PC-9 (cell line): ENCODE measurements around the gene GH1. TPM values are rescaled to one million over a fixed set of nuclear protein-coding genes. Genes with fewer than 3 reads are reported as not detected.
A peak's percentile ranks its signal among the peaks of the same experiment; 100 is the strongest.
"Not testable (repeated sequence)": the region's sequence is repeated elsewhere in the genome, so short reads cannot be mapped to it uniquely, and the experiment has no call there.

ENCODE experiments used
- BruUV-seq: library from RNA; stranded (reverse); fragments of 400-500 nt; replicated peaks from 2 replicates; lab custom pipeline; 2021; lab: Mats Ljungman, UMichigan
- CTCF ChIA-PET: fragments of 300-600 bp; sonication (Branson Sonifier 250); formaldehyde crosslinking; loops from one replicate; lab custom pipeline; 2022; ENCODE audit warnings: antibody characterized with exemption; lab: Charles Lee
- POLR2A ChIA-PET: fragments of 300-600 bp; sonication (Branson Sonifier 250); formaldehyde crosslinking; loops from one replicate; lab custom pipeline; 2022; ENCODE audit warnings: antibody characterized with exemption; ENCODE audit not compliant: unreplicated experiment; lab: Charles Lee
- DNase-seq, 2 experiments: peaks; one replicate each; pipeline versions ENCODE4 v3.0.0 to v3.0.0-alpha.2; 2015 to 2022; ENCODE audit warnings: mixed read lengths in 1 of 2
- H2AFZ ChIP-seq: fragments of 200-600 bp; sonication (generic); 2 replicates; pipeline ENCODE4 v1.8.1; 2017; ENCODE audit warnings: antibody characterized with exemption
- H3F3A ChIP-seq: fragments of 200-600 bp; sonication (generic); 2 replicates; pipeline ENCODE4 v1.8.1; 2017; ENCODE audit warnings: antibody characterized with exemption, mild to moderate bottlenecking, low read depth; ENCODE audit not compliant: insufficient read depth
- H3K27ac ChIP-seq: fragments of 200-600 bp; sonication (generic); 2 replicates; pipeline ENCODE4 v1.6.1; 2016; ENCODE audit warnings: mixed run types
- H3K27me3 ChIP-seq: fragments of 200-600 bp; sonication (generic); 2 replicates; pipeline ENCODE4 v1.6.1; 2016; ENCODE audit warnings: low read depth, mixed run types; ENCODE audit not compliant: insufficient read depth
- H3K36me3 ChIP-seq: fragments of 200-600 bp; sonication (generic); 2 replicates; pipeline ENCODE4 v1.6.1; 2016; ENCODE audit warnings: low read depth, mixed run types
- H3K4me1 ChIP-seq: fragments of 200-600 bp; sonication (generic); replicated peaks from 2 replicates; pipeline ENCODE4 v1.6.1; 2016; ENCODE audit warnings: mixed run types; ENCODE audit not compliant: insufficient read depth
- H3K4me2 ChIP-seq: fragments of 200-600 bp; sonication (generic); 2 replicates; pipeline ENCODE4 v1.6.1; 2017; ENCODE audit warnings: mixed run types
- H3K4me3 ChIP-seq: fragments of 200-600 bp; sonication (generic); 2 replicates; pipeline ENCODE4 v1.6.1; 2016; ENCODE audit warnings: mixed run types
- H3K79me2 ChIP-seq: fragments of 200-600 bp; sonication (generic); 2 replicates; pipeline ENCODE4 v1.6.1; 2017; ENCODE audit warnings: low read depth, mixed run types
- H3K9me2 ChIP-seq: fragments of 200-600 bp; sonication (generic); 2 replicates; pipeline ENCODE4 v1.8.1; 2017; ENCODE audit warnings: mild to moderate bottlenecking; ENCODE audit not compliant: insufficient read depth
- H3K9me3 ChIP-seq: fragments of 200-600 bp; sonication (generic); 2 replicates; pipeline ENCODE4 v1.8.1; 2016; ENCODE audit warnings: low read depth; ENCODE audit not compliant: insufficient read depth
- H4K20me1 ChIP-seq: fragments of 200-600 bp; sonication (generic); 2 replicates; pipeline ENCODE4 v1.8.1; 2017; ENCODE audit not compliant: insufficient read depth
- EZH2 ChIP-seq: fragments of 200-600 bp; sonication (generic); IDR thresholded peaks from 2 replicates; pipeline ENCODE4 v1.8.0; 2017; ENCODE audit warnings: antibody characterized with exemption, low read depth
- intact Hi-C: fragments of 100-400 bp; cut with micrococcal nuclease; formaldehyde crosslinking; loops from one replicate; pipeline ENCODE4 v1.10.0; 2022; ENCODE audit not compliant: unreplicated experiment
- total RNA-seq: library from RNA; stranded (reverse); gene quantifications from 2 replicates; pipeline ENCODE4 v1.2.3, GENCODE V29; 2021
- TF ChIP-seq, protein P1 (sequence below): fragments of 200-600 bp; sonication (generic); conservative IDR thresholded peaks from 2 replicates; pipeline ENCODE4 v1.6.1; 2017; ENCODE audit warnings: mixed run types, antibody characterized with exemption, mild to moderate bottlenecking, moderate library complexity

The GH1 gene
- total RNA-seq, 1 experiment from 2014 or later: not detected

DNA sequence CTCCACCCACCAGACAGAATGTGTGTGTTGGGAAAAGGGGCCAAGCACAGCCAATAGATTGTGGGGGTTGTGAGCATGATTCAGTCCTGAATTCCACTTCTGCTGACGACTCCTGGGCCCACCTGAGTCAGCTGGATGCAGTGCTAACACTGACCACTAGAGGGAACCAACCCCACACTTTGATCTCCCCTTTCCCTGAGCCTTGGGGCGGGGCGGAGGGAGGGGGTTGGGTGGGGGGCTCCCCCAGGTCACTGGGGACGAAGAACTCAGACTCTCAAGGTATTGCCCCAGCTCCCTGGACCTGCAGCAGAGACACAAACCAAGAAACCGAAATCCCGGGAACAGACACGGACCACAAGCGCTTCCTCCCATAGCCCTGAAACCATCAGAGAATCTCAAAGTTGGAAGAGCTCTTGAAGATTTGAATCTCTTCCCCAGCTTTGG, 7.0 kb downstream of the GH1 start:
- H3K4me2 ChIP-seq: no peak overlapping the region
- no peak overlapping the region for H3K27ac ChIP-seq
- H4K20me1 ChIP-seq: no peaks in the 10 kb centered on the region
- H3K9me2 ChIP-seq: no peaks in the 10 kb centered on the region
- H3K4me1 ChIP-seq: no peaks in the 10 kb centered on the region
- no peaks in the 10 kb centered on the region for H3K9me3 ChIP-seq
- no peak overlapping the region for H2AFZ ChIP-seq
- DNase-seq: peak in 1 of 2 experiments; percentile 52
- H3K36me3 ChIP-seq: no peaks in the 10 kb centered on the region
- TF ChIP-seq EZH2: no peak
- TF ChIP-seq, protein P1, sequence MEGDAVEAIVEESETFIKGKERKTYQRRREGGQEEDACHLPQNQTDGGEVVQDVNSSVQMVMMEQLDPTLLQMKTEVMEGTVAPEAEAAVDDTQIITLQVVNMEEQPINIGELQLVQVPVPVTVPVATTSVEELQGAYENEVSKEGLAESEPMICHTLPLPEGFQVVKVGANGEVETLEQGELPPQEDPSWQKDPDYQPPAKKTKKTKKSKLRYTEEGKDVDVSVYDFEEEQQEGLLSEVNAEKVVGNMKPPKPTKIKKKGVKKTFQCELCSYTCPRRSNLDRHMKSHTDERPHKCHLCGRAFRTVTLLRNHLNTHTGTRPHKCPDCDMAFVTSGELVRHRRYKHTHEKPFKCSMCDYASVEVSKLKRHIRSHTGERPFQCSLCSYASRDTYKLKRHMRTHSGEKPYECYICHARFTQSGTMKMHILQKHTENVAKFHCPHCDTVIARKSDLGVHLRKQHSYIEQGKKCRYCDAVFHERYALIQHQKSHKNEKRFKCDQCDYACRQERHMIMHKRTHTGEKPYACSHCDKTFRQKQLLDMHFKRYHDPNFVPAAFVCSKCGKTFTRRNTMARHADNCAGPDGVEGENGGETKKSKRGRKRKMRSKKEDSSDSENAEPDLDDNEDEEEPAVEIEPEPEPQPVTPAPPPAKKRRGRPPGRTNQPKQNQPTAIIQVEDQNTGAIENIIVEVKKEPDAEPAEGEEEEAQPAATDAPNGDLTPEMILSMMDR: peak; percentile 75
- ChIA-PET CTCF (interaction anchor here (0.6 to 1.6 kb wide), 5 partner anchors 81 to 402 kb away, joined by 3 to 7 read pairs (median 4); no protein-coding TSS in a partner anchor), POLR2A (no interaction called here)
- H3F3A ChIP-seq: no peaks in the 10 kb centered on the region
- no peaks in the 10 kb centered on the region for H3K79me2 ChIP-seq
- no TSS peak for BruUV-seq
- H3K4me3 ChIP-seq: no peak overlapping the region
- H3K27me3 ChIP-seq: peaks cover 28% of the 10 kb centered on the region; the same call in 1 of the 2 replicates
- intact Hi-C loops: loop anchor here (10.0 kb wide), 1 partner anchor 503 kb away; no protein-coding TSS in a partner anchor

DNA sequence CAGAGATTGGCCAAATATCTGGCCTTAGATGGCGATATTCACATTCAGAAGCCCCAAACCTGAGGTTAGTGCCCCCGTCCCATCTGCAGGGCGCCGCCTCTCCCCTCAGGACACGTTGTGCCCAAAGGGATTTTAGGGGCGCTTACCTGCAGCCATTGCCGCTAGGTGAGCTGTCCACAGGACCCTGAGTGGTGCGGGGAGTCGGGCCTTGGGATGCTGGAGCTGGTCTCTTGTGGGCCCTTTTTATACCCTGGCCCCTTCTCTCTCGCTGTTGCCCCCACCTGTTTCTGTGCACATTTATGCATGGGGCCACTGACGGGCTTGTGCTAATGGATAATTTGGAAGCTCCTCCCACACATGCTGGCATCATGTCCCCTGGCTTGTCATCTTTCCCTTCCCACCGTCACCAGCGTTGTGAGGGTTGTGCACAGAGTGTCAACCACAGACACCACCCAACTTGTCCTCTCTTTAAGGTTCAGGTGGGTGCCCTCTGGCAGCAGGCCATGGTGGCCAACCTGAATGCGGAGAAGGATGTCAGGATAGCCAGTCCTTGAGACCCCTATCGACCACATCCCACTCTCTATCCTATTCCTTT, 7.5 kb downstream of the GH1 start, which contains the start of gene CSHL1:
Gene CSHL1 (minus strand): TSS at position 218 of the 595 bp plus-strand sequence. CDS start 62 bp downstream, at position 156.
- POLR2A ChIA-PET: no interaction called here
- H3K4me3 ChIP-seq: no peak within 1 kb of the TSS
- no peaks in the 10 kb centered on the region for H3K9me3 ChIP-seq
- no peaks in the 10 kb centered on the region for H3F3A ChIP-seq
- H3K9me2 ChIP-seq: no peaks in the 10 kb centered on the region
- H4K20me1 ChIP-seq: no peaks in the 10 kb centered on the region
- no peak for DNase-seq
- no peaks in the 10 kb centered on the region for H3K36me3 ChIP-seq
- intact Hi-C loops: loop anchor here (10.0 kb wide), 1 partner anchor 504 kb away; no protein-coding TSS in a partner anchor
- H3K79me2 ChIP-seq: no peaks in the 10 kb centered on the region
- no TSS peak for BruUV-seq
- H3K27ac ChIP-seq: no peak within 1 kb of the TSS
- H3K4me1 ChIP-seq: no peaks in the 10 kb centered on the region
- TF ChIP-seq, protein P1: no peak
- no peak for TF ChIP-seq EZH2
- H3K27me3 ChIP-seq: peaks cover 22% of the 10 kb centered on the region; the same call in 1 of the 2 replicates
- no peak within 1 kb of the TSS for H2AFZ ChIP-seq
- H3K4me2 ChIP-seq: no peak within 1 kb of the TSS
- CTCF ChIA-PET: interaction anchor here (0.7 to 1.6 kb wide), 3 partner anchors 82 to 222 kb away, joined by 4 to 7 read pairs (median 5); no protein-coding TSS in a partner anchor

DNA sequence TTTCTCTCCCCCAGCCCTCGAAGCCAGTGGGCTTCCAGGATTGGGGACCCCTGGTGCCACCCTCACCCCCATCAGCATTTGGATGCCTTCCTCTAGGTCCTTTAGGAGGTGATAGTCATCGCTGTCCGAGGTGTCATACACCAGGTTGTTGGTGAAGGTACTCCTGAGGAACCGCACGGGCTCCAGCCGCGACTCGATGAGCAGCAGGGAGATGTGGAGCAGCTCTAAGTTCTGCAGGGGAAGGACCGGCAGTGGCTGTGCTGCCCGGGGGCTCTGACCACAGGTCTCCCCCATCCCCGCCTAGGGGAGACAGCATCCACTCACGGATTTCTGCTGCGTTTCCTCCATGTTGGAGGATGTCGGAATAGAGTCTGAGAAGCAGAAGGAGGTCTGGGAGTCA, 8.5 kb downstream of the GH1 start:
- no peak for TF ChIP-seq EZH2
- TF ChIP-seq, protein P1: no peak
- BruUV-seq: no TSS peak
- Histone ChIP-seq H3K4me3 (no peak overlapping the region), H3K4me2 (no peak overlapping the region), H3K27ac (no peak overlapping the region), H3K27me3 (peaks cover 15% of the 10 kb centered on the region; the same call in 1 of the 2 replicates), H3K79me2 (no peaks in the 10 kb centered on the region), H3F3A (no peaks in the 10 kb centered on the region), H4K20me1 (no peaks in the 10 kb centered on the region), H3K9me3 (no peaks in the 10 kb centered on the region), H2AFZ (no peak overlapping the region), H3K36me3 (no peaks in the 10 kb centered on the region), H3K9me2 (no peaks in the 10 kb centered on the region), H3K4me1 (0 out of 2 replicates have a peak, but pooled peaks cover 4% of the 10 kb centered on the region)
- POLR2A ChIA-PET: no interaction called here
- no peak for DNase-seq
- CTCF ChIA-PET: no interaction called here
- intact Hi-C loops: loop anchor here (10.0 kb wide), 1 partner anchor 505 kb away; no protein-coding TSS in a partner anchor

DNA sequence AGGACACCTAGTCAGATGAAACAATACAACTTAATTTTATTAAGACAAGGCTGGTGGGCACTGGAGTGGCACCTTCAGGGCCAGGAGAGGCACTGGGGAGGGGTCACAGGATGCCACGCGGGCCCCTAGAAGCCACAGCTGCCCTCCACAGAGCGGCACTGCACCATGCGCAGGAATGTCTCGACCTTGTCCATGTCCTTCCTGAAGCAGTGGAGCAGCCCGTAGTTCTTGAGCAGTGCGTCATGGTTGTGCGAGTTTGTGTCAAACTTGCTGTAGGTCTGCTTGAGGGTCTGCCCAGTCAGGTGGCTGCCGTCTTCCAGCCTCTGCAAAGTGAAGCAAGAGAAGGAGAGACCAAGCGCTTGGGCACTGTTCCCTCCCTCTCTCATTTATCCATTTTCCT, 9.1 kb downstream of the GH1 start:
- BruUV-seq, H3K4me2 ChIP-seq, DNase-seq, H3K4me1 ChIP-seq, H3K79me2 ChIP-seq, intact Hi-C loops, H3K9me2 ChIP-seq, CTCF ChIA-PET, H3K27ac ChIP-seq, H2AFZ ChIP-seq, H3K9me3 ChIP-seq, H3F3A ChIP-seq, POLR2A ChIA-PET, H4K20me1 ChIP-seq, H3K36me3 ChIP-seq, H3K4me3 ChIP-seq: not testable (repeated sequence)
- peaks cover 15% of the 10 kb centered on the region; the same call in 1 of the 2 replicates for H3K27me3 ChIP-seq
